ENCODE data around the gene SLC36A4.

DNA sequence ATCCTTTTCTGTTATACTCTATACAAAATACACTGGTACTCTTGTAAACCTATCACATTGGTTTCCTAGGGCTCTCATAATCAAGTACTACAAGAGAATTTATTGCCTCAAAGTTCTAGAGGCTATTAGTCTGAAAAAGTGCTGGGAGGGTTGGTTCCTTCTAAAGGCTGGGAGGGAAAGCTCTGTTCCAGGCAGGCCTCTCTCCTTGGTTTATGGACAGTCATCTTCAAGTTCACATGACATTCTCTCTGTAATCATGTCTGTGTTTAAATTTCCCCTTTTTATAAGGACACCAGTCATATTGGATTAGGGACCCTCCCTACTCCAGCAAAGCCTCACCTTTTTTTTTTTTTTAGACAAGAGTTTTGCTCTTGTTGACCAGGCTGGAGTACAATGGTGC lies 9.1 kb downstream of the SLC36A4 start:
- TF ChIP-seq, protein P1, sequence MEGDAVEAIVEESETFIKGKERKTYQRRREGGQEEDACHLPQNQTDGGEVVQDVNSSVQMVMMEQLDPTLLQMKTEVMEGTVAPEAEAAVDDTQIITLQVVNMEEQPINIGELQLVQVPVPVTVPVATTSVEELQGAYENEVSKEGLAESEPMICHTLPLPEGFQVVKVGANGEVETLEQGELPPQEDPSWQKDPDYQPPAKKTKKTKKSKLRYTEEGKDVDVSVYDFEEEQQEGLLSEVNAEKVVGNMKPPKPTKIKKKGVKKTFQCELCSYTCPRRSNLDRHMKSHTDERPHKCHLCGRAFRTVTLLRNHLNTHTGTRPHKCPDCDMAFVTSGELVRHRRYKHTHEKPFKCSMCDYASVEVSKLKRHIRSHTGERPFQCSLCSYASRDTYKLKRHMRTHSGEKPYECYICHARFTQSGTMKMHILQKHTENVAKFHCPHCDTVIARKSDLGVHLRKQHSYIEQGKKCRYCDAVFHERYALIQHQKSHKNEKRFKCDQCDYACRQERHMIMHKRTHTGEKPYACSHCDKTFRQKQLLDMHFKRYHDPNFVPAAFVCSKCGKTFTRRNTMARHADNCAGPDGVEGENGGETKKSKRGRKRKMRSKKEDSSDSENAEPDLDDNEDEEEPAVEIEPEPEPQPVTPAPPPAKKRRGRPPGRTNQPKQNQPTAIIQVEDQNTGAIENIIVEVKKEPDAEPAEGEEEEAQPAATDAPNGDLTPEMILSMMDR (conservative IDR thresholded peaks at IDR 0.05; ENCODE audit: low read length) = no peak
- TF ChIP-seq EZH2phosphoT487 (IDR thresholded peaks at IDR 0.05; ENCODE audit: borderline replicate concordance, low read depth, low read length) = no peak

All from OCI-LY7 (cell line).